SK-N-SH (cell line): ENCODE results near the gene ADTRP. TPM values are rescaled to one million over a fixed set of nuclear protein-coding genes. Genes with fewer than 3 reads are reported as not detected.

ENCODE experiments used
- CTCF ChIA-PET: fragments of 300-600, 350-600 bp; formaldehyde crosslinking; extraction: SDS; loops from one replicate; lab custom pipeline; 2021; lab: Yijun Ruan, JAX
- POLR2A ChIA-PET: fragments of 350-600 bp; sonication (Branson Sonifier 250); formaldehyde crosslinking; extraction: SDS; loops from one replicate; lab custom pipeline; 2020; ENCODE audit warnings: antibody characterized with exemption, inconsistent platforms; lab: Yijun Ruan, JAX
- DNase-seq: peaks from one replicate; pipeline ENCODE4 v3.0.0; 2012
- H2AFZ ChIP-seq: fragments of 200-600 bp; sonication (generic); 2 replicates; pipeline ENCODE4 v1.8.1; 2016; ENCODE audit warnings: antibody characterized with exemption, mild to moderate bottlenecking, low read depth
- H3F3A ChIP-seq: fragments of 200-600 bp; sonication (generic); replicated peaks from 2 replicates; pipeline ENCODE3; 2016; ENCODE audit warnings: antibody characterized with exemption, mild to moderate bottlenecking; ENCODE audit not compliant: insufficient read depth
- H3K27ac ChIP-seq, 2 experiments: fragments of 200-500 bp in 1 of 2; fragments of 200-600 bp in 1 of 2; sonication (Bioruptor generic) in 1 of 2; sonication (generic), shearing (Covaris generic) in 1 of 2; 2 replicates each; pipeline versions ENCODE4 v1.5.1 to v1.6.1; 2014 to 2016; ENCODE audit warnings: low read depth in 2 of 2, inconsistent platforms in 1 of 2, low read length in 1 of 2, mild to moderate bottlenecking in 1 of 2, mixed read lengths in 1 of 2
- H3K27me3 ChIP-seq: fragments of 200-600 bp; sonication (generic), shearing (Covaris generic); 2 replicates; pipeline ENCODE4 v1.6.1; 2016; ENCODE audit warnings: mixed run types; ENCODE audit not compliant: insufficient read depth
- H3K36me3 ChIP-seq, 2 experiments: fragments of 200-500 bp in 1 of 2; fragments of 200-600 bp in 1 of 2; sonication (Bioruptor generic) in 1 of 2; sonication (generic) in 1 of 2; replicated peaks in 1 of 2; 2 replicates each; pipeline versions ENCODE3 to v1.5.1; 2014 to 2016; ENCODE audit warnings: low read length in 1 of 2, mild to moderate bottlenecking in 1 of 2; ENCODE audit not compliant: insufficient read depth in 2 of 2, control insufficient read depth in 1 of 2
- H3K4me1 ChIP-seq, 2 experiments: fragments of 200-500 bp in 1 of 2; fragments of 200-600 bp in 1 of 2; sonication (Bioruptor generic) in 1 of 2; sonication (generic), shearing (Covaris generic) in 1 of 2; 2 replicates each; pipeline versions ENCODE4 v1.5.1 to v1.6.1; 2014 to 2016; ENCODE audit warnings: low read depth in 1 of 2, low read length in 1 of 2, mixed run types in 1 of 2; ENCODE audit not compliant: insufficient read depth in 2 of 2, control insufficient read depth in 1 of 2
- H3K4me2 ChIP-seq: fragments of 200-600 bp; sonication (generic), shearing (Covaris generic); 2 replicates; pipeline ENCODE4 v1.6.1; 2017; ENCODE audit warnings: mixed run types
- H3K4me3 ChIP-seq, 2 experiments: fragments of 200-500 bp in 1 of 2; fragments of 200-600 bp in 1 of 2; sonication (Bioruptor generic) in 1 of 2; sonication (generic), shearing (Covaris generic) in 1 of 2; 2 replicates each; pipeline versions ENCODE4 v1.5.1 to v1.8.1; 2014 to 2016; ENCODE audit warnings: low read depth in 2 of 2, inconsistent platforms in 1 of 2, low read length in 1 of 2, mild to moderate bottlenecking in 1 of 2, mixed read lengths in 1 of 2, moderate library complexity in 1 of 2
- H3K79me2 ChIP-seq: fragments of 200-600 bp; sonication (generic); 2 replicates; pipeline ENCODE4 v1.8.1; 2017; ENCODE audit warnings: mild to moderate bottlenecking; ENCODE audit not compliant: insufficient read depth
- H3K9ac ChIP-seq: fragments of 200-600 bp; sonication (generic); 2 replicates; pipeline ENCODE4 v1.6.1; 2017; ENCODE audit warnings: mixed run types
- H3K9me2 ChIP-seq: fragments of 200-600 bp; sonication (generic); 2 replicates; pipeline ENCODE4 v1.6.1; 2017; ENCODE audit warnings: mixed run types
- H3K9me3 ChIP-seq: fragments of 200-600 bp; sonication (generic); 2 replicates; pipeline ENCODE4 v1.6.1; 2017; ENCODE audit warnings: mixed run types, mild to moderate bottlenecking, moderate library complexity
- H4K20me1 ChIP-seq: fragments of 200-600 bp; sonication (generic); 2 replicates; pipeline ENCODE4 v1.6.1; 2017; ENCODE audit warnings: mild to moderate bottlenecking, mixed run types; ENCODE audit not compliant: insufficient read depth
- CHD2 ChIP-seq: fragments of 150-350 bp; IDR thresholded peaks from 2 replicates; pipeline ENCODE4 v1.6.1; 2018; ENCODE audit warnings: low read length; ENCODE audit not compliant: partially characterized antibody
- CTCF ChIP-seq: fragments of 200-600 bp; sonication (generic); IDR thresholded peaks from 2 replicates; pipeline ENCODE4 v1.6.1; 2017; ENCODE audit warnings: antibody characterized with exemption, mild to moderate bottlenecking, moderate library complexity
- ELF1 ChIP-seq: IDR thresholded peaks from 2 replicates; pipeline ENCODE4 v1.4.0; 2012
- EP300 ChIP-seq, 2 experiments: IDR thresholded peaks; 2 replicates each; pipeline versions ENCODE4 v1.4.0 to v1.6.1; 2012; ENCODE audit warnings: borderline replicate concordance in 1 of 2, low read depth in 1 of 2, low read length in 1 of 2
- EZH2phosphoT487 ChIP-seq: fragments of 200-600 bp; sonication (generic); IDR thresholded peaks from 2 replicates; pipeline ENCODE4 v1.6.1; 2017; ENCODE audit warnings: low read depth, mixed run types, mild to moderate bottlenecking, antibody characterized with exemption, moderate library complexity, borderline replicate concordance
- FOSL2 ChIP-seq: IDR thresholded peaks from 2 replicates; pipeline ENCODE4 v1.4.0; 2012; ENCODE audit warnings: low read depth, mild to moderate bottlenecking, moderate library complexity, borderline replicate concordance
- FOXJ3 ChIP-seq: sonication (generic); formaldehyde crosslinking; IDR thresholded peaks from 2 replicates; pipeline ENCODE4 v1.5.1; 2020; ENCODE audit warnings: mild to moderate bottlenecking, missing genetic modification reagents
- GABPA ChIP-seq: IDR thresholded peaks from 2 replicates; pipeline ENCODE4 v1.4.0; 2012; ENCODE audit warnings: low read depth, mild to moderate bottlenecking
- JUND ChIP-seq: IDR thresholded peaks from 2 replicates; pipeline ENCODE4 v1.4.0; 2012
- NRF1 ChIP-seq: IDR thresholded peaks from 2 replicates; pipeline ENCODE4 v1.6.1; 2012; ENCODE audit warnings: low read depth, mild to moderate bottlenecking, low read length
- PBX3 ChIP-seq: IDR thresholded peaks from 2 replicates; pipeline ENCODE4; 2012
- RAD21 ChIP-seq: IDR thresholded peaks from 2 replicates; pipeline ENCODE4 v1.6.1; 2012; ENCODE audit warnings: mild to moderate bottlenecking, low read length
- RFX5 ChIP-seq: IDR thresholded peaks from 2 replicates; pipeline ENCODE4 v1.6.1; 2012; ENCODE audit warnings: mild to moderate bottlenecking, improper control_type of control experiment, low read length
- SMC3 ChIP-seq: IDR thresholded peaks from 2 replicates; pipeline ENCODE4 v1.6.1; 2012; ENCODE audit warnings: low read depth, low read length, improper control_type of control experiment
- TAF1 ChIP-seq: IDR thresholded peaks from 2 replicates; pipeline ENCODE4 v1.6.1; 2012; ENCODE audit warnings: low read depth, mild to moderate bottlenecking, low read length, moderate library complexity, borderline replicate concordance
- TCF12 ChIP-seq: IDR thresholded peaks from 2 replicates; pipeline ENCODE4 v1.4.0; 2012
- YY1 ChIP-seq: IDR thresholded peaks from 2 replicates; pipeline ENCODE4 v1.4.0; 2012; ENCODE audit warnings: low read depth, mild to moderate bottlenecking
- WGBS: methylation state at CpG from one replicate; pipeline ENCODE4 v1.1.6; 2017; ENCODE audit warnings: low lambda C conversion rate; 5-methylcytosine and 5-hydroxymethylcytosine counted together
- polyA plus RNA-seq, 3 experiments: library from polyadenylated mRNA; depleted of rRNA; stranded (reverse); fragments of >200 nt; gene quantifications; 2 replicates each; pipeline ENCODE4 v1.2.3, GENCODE V29; 2012
- TF ChIP-seq, protein P1 (sequence below): fragments of 150-350 bp; IDR thresholded peaks from 2 replicates; pipeline ENCODE4 v1.6.1; 2017; ENCODE audit warnings: antibody characterized with exemption, low read length, low read depth, borderline replicate concordance
- TF ChIP-seq, protein P2 (sequence below): IDR thresholded peaks from 2 replicates; pipeline ENCODE4 v1.4.0; 2012; ENCODE audit warnings: low read depth, borderline replicate concordance

Gene ADTRP
- polyA plus RNA-seq, 1 of the 3 experiments (the other 2 are of a cell fraction), result 0.84 TPM

DNA sequence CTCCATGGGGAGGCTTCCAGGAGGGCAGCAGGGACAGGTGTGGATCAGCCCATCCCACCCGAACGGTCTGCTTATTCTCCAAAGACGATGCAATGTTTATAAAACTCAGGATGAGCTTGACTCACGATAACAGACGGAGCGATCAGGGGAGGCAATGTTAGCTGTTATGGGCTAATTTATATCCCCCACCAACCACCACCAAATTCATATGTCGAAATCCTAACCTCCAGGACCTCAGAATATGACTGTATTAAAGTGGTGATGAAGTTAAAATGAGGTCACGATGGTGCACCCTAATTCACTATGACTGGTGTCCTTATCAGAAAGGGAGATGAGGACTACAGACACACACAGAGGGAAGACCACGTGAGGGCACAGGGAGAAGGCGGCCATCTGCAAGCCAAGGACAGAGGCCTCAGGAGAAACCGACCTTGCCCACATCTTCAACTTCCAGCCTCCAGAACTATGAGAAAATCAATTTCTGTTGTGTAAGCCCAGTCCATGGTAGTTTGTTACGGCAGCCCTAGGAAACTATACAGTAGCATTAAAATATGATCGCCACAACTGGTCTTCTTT, 7.0 kb downstream of the ADTRP start:
- Histone ChIP-seq H3K27ac (peak overlapping the region; percentile 76 to 97; a peak in 3 of 4 replicates), H3K9me3 (no peaks in the 10 kb centered on the region), H3K4me1 (peaks cover 5 to 47% of the 10 kb centered on the region in 2 experiments), H3K79me2 (no peaks in the 10 kb centered on the region), H3K9me2 (no peaks in the 10 kb centered on the region), H3K27me3 (no peaks in the 10 kb centered on the region), H3K4me2 (peak overlapping the region; percentile 68), H3K4me3 (no peak overlapping the region), H4K20me1 (no peaks in the 10 kb centered on the region), H3K9ac (peak overlapping the region; percentile 76), H2AFZ (peak overlapping the region; percentile 48; the same call in 1 of the 2 replicates), H3K36me3 (no peaks in the 10 kb centered on the region), H3F3A (peaks cover 42% of the 10 kb centered on the region)
- CTCF ChIA-PET, result no interaction called here
- no peak for DNase-seq
- TF ChIP-seq EZH2phosphoT487, result no peak
- TF ChIP-seq ELF1, result no peak
- 98% methylated on average over 13 of the region's 13 CpGs for WGBS
- POLR2A ChIA-PET, result no interaction called here

DNA sequence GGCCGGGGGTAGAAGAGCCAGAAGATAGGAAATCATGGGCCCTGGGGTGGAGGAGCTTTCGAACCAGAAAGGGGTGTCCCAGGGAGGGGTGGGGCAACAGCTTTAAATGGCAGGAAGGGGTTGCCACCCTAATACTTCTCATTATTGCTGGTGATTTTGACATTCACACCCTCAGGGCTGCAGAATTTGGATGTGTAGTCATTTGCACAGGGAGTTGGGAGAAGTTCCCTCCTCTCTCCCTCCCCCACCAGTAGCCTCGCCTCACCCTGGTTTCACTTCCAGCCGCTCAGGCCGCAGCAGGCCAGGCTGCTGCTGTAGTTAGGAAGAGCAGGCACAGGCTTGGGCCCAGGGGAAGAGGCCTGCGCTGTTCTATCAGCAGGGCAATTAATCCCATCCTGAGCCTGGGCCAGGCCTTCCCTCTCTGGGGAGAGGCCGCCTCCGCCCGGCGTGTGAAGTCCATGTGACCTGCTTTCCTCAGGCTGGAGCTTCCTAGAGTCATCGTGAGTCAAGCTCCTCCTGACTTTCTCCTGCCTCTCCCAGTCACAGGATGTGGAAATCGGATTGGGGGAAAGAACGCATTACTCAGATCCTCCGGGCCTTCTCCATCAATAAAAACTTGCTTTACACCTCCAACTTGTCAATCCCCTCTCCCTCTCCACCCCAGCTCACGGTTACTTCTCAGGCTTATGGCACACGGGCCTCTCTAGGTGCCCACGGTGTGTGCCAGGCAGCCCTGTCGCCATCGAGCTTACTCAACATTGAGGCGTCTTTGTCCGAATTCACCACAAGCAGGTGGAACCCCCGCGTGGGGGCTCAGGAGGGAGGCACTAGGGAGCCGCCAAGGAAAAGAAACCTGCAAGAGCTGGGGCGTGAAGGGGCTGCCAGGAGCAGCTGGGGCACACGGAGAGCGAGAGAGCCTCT, 7.8 kb downstream of the ADTRP start:
- H2AFZ ChIP-seq, result peak overlapping the region; percentile 60
- no peaks in the 10 kb centered on the region for H3K9me2 ChIP-seq
- H3K4me1 ChIP-seq, result peaks cover 5 to 51% of the 10 kb centered on the region in 2 experiments
- peaks cover 48% of the 10 kb centered on the region for H3F3A ChIP-seq
- peak overlapping the region; percentile 76 for H3K9ac ChIP-seq
- peak overlapping the region; percentile 68 for H3K4me2 ChIP-seq
- H3K27ac ChIP-seq, result peak overlapping the region; percentile 72 to 97; a peak in 3 of 4 replicates
- CTCF ChIA-PET, result interaction anchor here (0.9 kb wide), 1 partner anchor 78 kb away, joined by 3 read pairs; no protein-coding TSS in a partner anchor
- no peaks in the 10 kb centered on the region for H3K27me3 ChIP-seq
- POLR2A ChIA-PET, result no interaction called here
- no peaks in the 10 kb centered on the region for H3K9me3 ChIP-seq
- WGBS, result 52% methylated on average over 17 of the region's 27 CpGs
- no peaks in the 10 kb centered on the region for H3K36me3 ChIP-seq
- DNase-seq, result peak; percentile 24
- H3K4me3 ChIP-seq, result no peak overlapping the region
- no peaks in the 10 kb centered on the region for H3K79me2 ChIP-seq
- no peaks in the 10 kb centered on the region for H4K20me1 ChIP-seq
- no peak for TF ChIP-seq CHD2
- TF ChIP-seq ELF1, result 0 out of 2 replicates have a peak, but pooled peaks have one; percentile 28
- TF ChIP-seq JUND, result peak; percentile 53
- peak; percentile 65 for TF ChIP-seq TCF12
- TF ChIP-seq CTCF, result no peak
- TF ChIP-seq EP300 (IDR thresholded peaks at IDR 0.05; ENCODE audit: borderline replicate concordance in 1 of 2, low read depth in 1 of 2, low read length in 1 of 2), result peak in 1 of 2 experiments; percentile 81; a peak in 1 of 4 replicates
- TF ChIP-seq, protein P1, sequence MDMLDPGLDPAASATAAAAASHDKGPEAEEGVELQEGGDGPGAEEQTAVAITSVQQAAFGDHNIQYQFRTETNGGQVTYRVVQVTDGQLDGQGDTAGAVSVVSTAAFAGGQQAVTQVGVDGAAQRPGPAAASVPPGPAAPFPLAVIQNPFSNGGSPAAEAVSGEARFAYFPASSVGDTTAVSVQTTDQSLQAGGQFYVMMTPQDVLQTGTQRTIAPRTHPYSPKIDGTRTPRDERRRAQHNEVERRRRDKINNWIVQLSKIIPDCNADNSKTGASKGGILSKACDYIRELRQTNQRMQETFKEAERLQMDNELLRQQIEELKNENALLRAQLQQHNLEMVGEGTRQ, result no peak
- no peak for TF ChIP-seq GABPA
- TF ChIP-seq FOSL2, result peak; percentile 79; the same call in 1 of the 2 replicates
- no peak for TF ChIP-seq FOXJ3 (CRISPR knock-in tag)
- no peak; the same call in 1 of the 2 replicates for TF ChIP-seq YY1
- TF ChIP-seq NRF1, result no peak
- TF ChIP-seq TAF1, result no peak
- TF ChIP-seq, protein P2, sequence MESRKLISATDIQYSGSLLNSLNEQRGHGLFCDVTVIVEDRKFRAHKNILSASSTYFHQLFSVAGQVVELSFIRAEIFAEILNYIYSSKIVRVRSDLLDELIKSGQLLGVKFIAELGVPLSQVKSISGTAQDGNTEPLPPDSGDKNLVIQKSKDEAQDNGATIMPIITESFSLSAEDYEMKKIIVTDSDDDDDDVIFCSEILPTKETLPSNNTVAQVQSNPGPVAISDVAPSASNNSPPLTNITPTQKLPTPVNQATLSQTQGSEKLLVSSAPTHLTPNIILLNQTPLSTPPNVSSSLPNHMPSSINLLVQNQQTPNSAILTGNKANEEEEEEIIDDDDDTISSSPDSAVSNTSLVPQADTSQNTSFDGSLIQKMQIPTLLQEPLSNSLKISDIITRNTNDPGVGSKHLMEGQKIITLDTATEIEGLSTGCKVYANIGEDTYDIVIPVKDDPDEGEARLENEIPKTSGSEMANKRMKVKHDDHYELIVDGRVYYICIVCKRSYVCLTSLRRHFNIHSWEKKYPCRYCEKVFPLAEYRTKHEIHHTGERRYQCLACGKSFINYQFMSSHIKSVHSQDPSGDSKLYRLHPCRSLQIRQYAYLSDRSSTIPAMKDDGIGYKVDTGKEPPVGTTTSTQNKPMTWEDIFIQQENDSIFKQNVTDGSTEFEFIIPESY, result no peak
- no peak for TF ChIP-seq RFX5
- TF ChIP-seq SMC3, result no peak
- TF ChIP-seq RAD21, result no peak
- peak; percentile 78; the same call in 1 of the 2 replicates for TF ChIP-seq PBX3
